ENCODE data around the gene FAM120B. TPM values are rescaled to one million over a fixed set of nuclear protein-coding genes. Genes with fewer than 3 reads are reported as not detected.

FAM120B gene
- total and polyA plus RNA-seq, 2 of the 4 experiments (the other 2 are of a cell fraction), result 15.3 to 28.0 TPM

DNA sequence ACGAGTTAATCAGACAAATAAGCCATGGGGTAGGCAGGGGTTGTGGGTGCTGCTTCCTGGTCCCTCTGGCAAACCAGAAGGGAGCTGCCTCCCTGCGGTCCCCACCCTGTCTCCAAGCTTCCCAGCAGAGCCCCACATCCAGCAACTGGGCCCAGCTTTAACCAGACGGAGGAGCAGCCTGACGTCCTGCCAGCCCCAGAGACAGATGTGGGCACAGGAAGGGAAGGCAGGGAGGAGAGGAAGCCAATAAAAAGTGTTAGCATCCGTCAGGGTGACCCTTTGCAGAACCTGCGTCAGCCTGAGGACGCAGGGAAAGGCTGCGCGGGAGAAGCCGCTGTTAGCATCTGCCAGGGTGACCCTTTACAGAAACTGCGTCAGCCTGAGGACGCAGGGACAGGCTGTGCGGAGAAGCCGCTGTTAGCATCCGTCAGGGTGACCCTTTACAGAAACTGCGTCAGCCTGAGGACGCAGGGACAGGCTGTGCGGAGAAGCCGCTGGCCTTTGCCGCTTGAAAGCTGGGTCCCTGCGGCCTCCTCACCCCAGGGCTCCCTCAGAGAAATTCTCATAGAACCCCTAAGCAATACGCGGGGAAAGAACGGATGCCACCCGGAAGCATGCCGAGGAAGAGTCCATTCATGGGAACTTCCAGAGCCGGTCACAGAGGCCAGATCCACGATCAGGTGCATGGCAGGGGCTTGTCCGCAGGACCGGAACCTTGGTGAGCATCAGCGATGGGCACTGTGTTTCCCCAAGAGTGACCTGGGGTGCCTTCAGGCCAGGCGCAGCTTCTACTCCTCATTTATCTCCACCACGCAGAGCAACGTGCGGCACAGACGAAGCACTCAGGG lies 31.6 kb upstream of the FAM120B start:
- H2AK9ac ChIP-seq (replicated peaks; ENCODE audit: low read depth, low read length, poor library complexity), result no peak overlapping the region
- ATAC-seq (ENCODE audit: low read depth) (no peak), DNase-seq (no peak)
- no peak overlapping the region for H2AFZ ChIP-seq (replicated peaks; ENCODE audit: low read length, poor library complexity)
- no peak overlapping the region for H3K14ac ChIP-seq (replicated peaks; ENCODE audit: low read depth, low read length)
- WGBS, 2 experiments (ENCODE audit: extremely low coverage in 2 of 2, insufficient read length in 1 of 2), result 94% methylated on average over 13 of the region's 36 CpGs; no CpG with 5 or more reads in 1 of the 2 experiments
- ChIA-PET CTCF (no interaction called here), POLR2A (ENCODE audit: unreplicated experiment) (no interaction called here)
- no peak overlapping the region for H4K8ac ChIP-seq (ENCODE audit: low read depth in 2 of 2, low read length in 2 of 2)
- H3K4me3 ChIP-seq (ENCODE audit: insufficient read depth, low read depth, low read length), result no peak overlapping the region
- no peak overlapping the region for H2BK20ac ChIP-seq (ENCODE audit: low read depth, low read length)
- no peak for TF ChIP-seq BHLHE40 (IDR thresholded peaks at IDR 0.05; ENCODE audit: low read depth, low read length)
- no peak for TF ChIP-seq FOS (IDR thresholded peaks at IDR 0.05; ENCODE audit: low read depth, low read length)
- TF ChIP-seq CTCF (conservative IDR thresholded peaks at IDR 0.05; ENCODE audit: low read depth, low read length), result no peak
- TF ChIP-seq NFE2L2 (IDR thresholded peaks at IDR 0.05; ENCODE audit: low read depth, low read length), result no peak
- TF ChIP-seq USF2 (IDR thresholded peaks at IDR 0.05; ENCODE audit: low read depth, low read length), result no peak
- no peak for TF ChIP-seq MXI1 (IDR thresholded peaks at IDR 0.05; ENCODE audit: borderline replicate concordance, low read depth, low read length)
- TF ChIP-seq POLR2A (IDR thresholded peaks at IDR 0.05; ENCODE audit: low read depth, low read length), result no peak
- TF ChIP-seq MAFK (IDR thresholded peaks at IDR 0.05; ENCODE audit: low read depth, low read length), result no peak
- no peak for TF ChIP-seq CHD1 (IDR thresholded peaks at IDR 0.05; ENCODE audit: low read depth, low read length)
- TF ChIP-seq ELK1 (IDR thresholded peaks at IDR 0.05; ENCODE audit: borderline replicate concordance, low read depth, low read length), result no peak
- TF ChIP-seq SMC3 (IDR thresholded peaks at IDR 0.05; ENCODE audit: low read depth, low read length), result no peak
- H2AK5ac ChIP-seq (ENCODE audit: low read depth, low read length), result no peak overlapping the region
- H2BK15ac ChIP-seq (ENCODE audit: low read depth, low read length), result no peak overlapping the region
- H4K5ac ChIP-seq (ENCODE audit: low read depth, low read length), result no peak overlapping the region
- no peaks in the 10 kb centered on the region for H3K79me1 ChIP-seq (ENCODE audit: low read depth in 1 of 2, low read length in 2 of 2)
- no peaks in the 10 kb centered on the region for H3K9me3 ChIP-seq (ENCODE audit: control insufficient read depth, insufficient read depth, low read length)
- in situ Hi-C loops (cut with MboI; ENCODE audit: low sequenced_read_pairs) (no loop called here), dilution Hi-C loops (cut with HindIII; ENCODE audit: low sequenced_read_pairs, unreplicated experiment) (no loop called here), intact Hi-C loops (cut with micrococcal nuclease) (no loop called here)
- no peak overlapping the region for H3K9ac ChIP-seq (ENCODE audit: low read depth, low read length)
- H3K18ac ChIP-seq (ENCODE audit: low read depth, low read length), result no peak overlapping the region
- H3K27ac ChIP-seq (ENCODE audit: insufficient read depth, low read length), result no peak overlapping the region
- no peaks in the 10 kb centered on the region for H4K20me1 ChIP-seq (ENCODE audit: insufficient read depth, low read length)
- H3K27me3 ChIP-seq (ENCODE audit: control insufficient read depth, insufficient read depth, low read length), result peaks cover 10% of the 10 kb centered on the region
- no TSS peak for BruUV-seq (replicated peaks)
- H3K36me3 ChIP-seq (ENCODE audit: control insufficient read depth, insufficient read depth, low read length), result no peaks in the 10 kb centered on the region
- H3K4me2 ChIP-seq (ENCODE audit: low read depth, low read length), result no peak overlapping the region
- H2BK120ac ChIP-seq (ENCODE audit: low read depth, low read length), result no peak overlapping the region
- H3K56ac ChIP-seq (ENCODE audit: extremely low read depth, insufficient read depth, low read length), result no peak overlapping the region
- H3K23ac ChIP-seq (ENCODE audit: low read depth, low read length), result no peak overlapping the region
- H3K4ac ChIP-seq (ENCODE audit: low read depth, low read length), result no peak overlapping the region
- no peak overlapping the region for H2BK5ac ChIP-seq (ENCODE audit: low read depth, low read length, poor library complexity, severe bottlenecking)
- H4K91ac ChIP-seq (ENCODE audit: insufficient read depth, low read depth, low read length), result no peak overlapping the region
- no peaks in the 10 kb centered on the region for H3K9me1 ChIP-seq (ENCODE audit: insufficient read depth, low read length)
- H3K4me1 ChIP-seq (ENCODE audit: control insufficient read depth, insufficient read depth, low read length), result peaks cover 5% of the 10 kb centered on the region; the same call in 1 of the 2 replicates
